ENCODE results near the gene SIRT7. TPM values are rescaled to one million over a fixed set of nuclear protein-coding genes. Genes with fewer than 3 reads are reported as not detected.

Gene SIRT7
- total RNA-seq, 3 donors from 2014 or later (not counting 1 experiment from before 2014, with no cell fraction given): 75.8 to 102 (median 94.9) TPM

DNA sequence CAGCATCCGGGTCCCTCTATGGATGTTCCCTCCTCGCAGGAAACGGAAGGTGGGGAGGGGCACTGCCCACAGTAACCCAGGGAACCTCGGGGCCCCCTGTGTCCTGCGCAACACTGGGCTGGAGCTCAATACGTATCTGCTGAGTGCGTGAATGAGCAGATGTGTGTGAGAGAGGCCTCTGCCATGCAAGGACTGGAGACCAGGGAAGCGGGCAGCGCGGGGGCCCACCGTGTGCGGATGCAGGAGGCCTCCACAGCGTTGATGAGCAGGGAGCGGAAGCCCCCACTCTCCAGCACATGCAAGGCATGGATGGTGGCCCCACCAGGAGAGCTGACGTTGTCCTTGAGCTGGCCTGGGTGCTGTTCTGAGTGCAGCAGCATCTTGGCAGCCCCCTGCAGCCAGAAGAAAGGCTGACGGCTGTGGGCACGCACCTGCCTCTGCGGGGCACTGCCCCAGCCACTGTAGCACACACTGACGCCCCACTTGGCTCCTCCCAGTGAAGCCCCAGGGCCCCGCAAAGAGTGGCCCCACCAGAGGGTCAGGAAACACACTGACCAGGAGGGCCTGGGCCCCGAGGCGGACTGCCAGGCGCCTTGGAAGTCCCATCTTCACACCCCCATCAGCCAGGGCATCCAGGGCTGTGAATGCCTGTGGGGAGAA lies 16.3 kb upstream of the SIRT7 start:
- Histone ChIP-seq H3K27me3 (ENCODE audit: control insufficient read depth, insufficient read depth, low read length) (peaks cover 7% of the 10 kb centered on the region), H3K36me3 (ENCODE audit: control insufficient read depth, insufficient read depth, low read length) (no peaks in the 10 kb centered on the region), H3K4me3 (ENCODE audit: low read length) (no peak overlapping the region), H3K27ac (ENCODE audit: low read length) (no peak overlapping the region), H3K9me3 (ENCODE audit: control insufficient read depth, insufficient read depth, low read length) (no peaks in the 10 kb centered on the region), H3K4me1 (ENCODE audit: control insufficient read depth, insufficient read depth, low read length) (peaks cover 12% of the 10 kb centered on the region)
- no peaks in the 10 kb centered on the region for H3K9me3 Mint-ChIP-seq
- H3K27me3 Mint-ChIP-seq (ENCODE audit: low read depth in 2 of 2): peaks cover 0 to 16% of the 10 kb centered on the region in 2 donors
- 90% methylated on average over 23 of the region's 23 CpGs for WGBS (ENCODE audit: insufficient coverage)
- DNase-seq (no peak), ATAC-seq (no peak)
- intact Hi-C loops (cut with micrococcal nuclease): no loop called here
- peaks cover 0 to 7% of the 10 kb centered on the region in 2 donors for H3K4me1 Mint-ChIP-seq
- TF ChIP-seq, protein P1, sequence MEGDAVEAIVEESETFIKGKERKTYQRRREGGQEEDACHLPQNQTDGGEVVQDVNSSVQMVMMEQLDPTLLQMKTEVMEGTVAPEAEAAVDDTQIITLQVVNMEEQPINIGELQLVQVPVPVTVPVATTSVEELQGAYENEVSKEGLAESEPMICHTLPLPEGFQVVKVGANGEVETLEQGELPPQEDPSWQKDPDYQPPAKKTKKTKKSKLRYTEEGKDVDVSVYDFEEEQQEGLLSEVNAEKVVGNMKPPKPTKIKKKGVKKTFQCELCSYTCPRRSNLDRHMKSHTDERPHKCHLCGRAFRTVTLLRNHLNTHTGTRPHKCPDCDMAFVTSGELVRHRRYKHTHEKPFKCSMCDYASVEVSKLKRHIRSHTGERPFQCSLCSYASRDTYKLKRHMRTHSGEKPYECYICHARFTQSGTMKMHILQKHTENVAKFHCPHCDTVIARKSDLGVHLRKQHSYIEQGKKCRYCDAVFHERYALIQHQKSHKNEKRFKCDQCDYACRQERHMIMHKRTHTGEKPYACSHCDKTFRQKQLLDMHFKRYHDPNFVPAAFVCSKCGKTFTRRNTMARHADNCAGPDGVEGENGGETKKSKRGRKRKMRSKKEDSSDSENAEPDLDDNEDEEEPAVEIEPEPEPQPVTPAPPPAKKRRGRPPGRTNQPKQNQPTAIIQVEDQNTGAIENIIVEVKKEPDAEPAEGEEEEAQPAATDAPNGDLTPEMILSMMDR (IDR thresholded peaks at IDR 0.05): no peak
- H3K36me3 Mint-ChIP-seq: no peaks in the 10 kb centered on the region
- no peak overlapping the region for H3K4me3 Mint-ChIP-seq
- no peak overlapping the region for H3K27ac Mint-ChIP-seq

DNA sequence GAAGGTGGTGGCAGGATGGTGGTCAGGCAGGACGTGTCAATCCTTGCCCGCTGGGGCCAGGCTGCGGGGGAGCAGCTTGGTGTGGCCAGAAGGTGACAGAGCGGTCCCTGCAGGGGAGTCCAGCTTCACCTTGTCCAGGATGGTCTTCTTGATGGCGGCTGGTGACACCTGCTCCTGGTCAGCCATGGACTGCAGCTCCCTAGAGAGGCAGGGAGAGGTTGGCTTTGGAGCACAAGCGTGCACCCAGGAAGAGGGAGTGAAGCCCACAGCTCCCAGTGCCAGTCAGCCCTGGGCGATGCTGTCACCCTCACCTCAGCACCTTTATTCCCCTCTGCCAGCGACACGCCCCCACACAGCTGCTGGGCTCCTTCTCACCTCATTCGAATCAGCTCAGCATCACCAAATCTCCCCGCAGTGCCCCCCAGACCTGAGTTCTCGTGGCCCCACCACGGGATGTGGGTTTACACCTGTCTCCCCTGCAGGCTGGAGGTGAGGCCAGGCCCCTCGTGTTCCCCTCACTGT lies 15.3 kb upstream of the SIRT7 start:
- Histone ChIP-seq H3K27ac (ENCODE audit: low read length) (no peak overlapping the region), H3K36me3 (ENCODE audit: control insufficient read depth, insufficient read depth, low read length) (no peaks in the 10 kb centered on the region), H3K9me3 (ENCODE audit: control insufficient read depth, insufficient read depth, low read length) (no peaks in the 10 kb centered on the region), H3K4me1 (ENCODE audit: control insufficient read depth, insufficient read depth, low read length) (peaks cover 19% of the 10 kb centered on the region), H3K4me3 (ENCODE audit: low read length) (no peak overlapping the region), H3K27me3 (ENCODE audit: control insufficient read depth, insufficient read depth, low read length) (peaks cover 14% of the 10 kb centered on the region)
- DNase-seq (no peak), ATAC-seq (no peak)
- Mint-ChIP-seq H3K27me3 (ENCODE audit: low read depth in 2 of 2) (peaks cover 0 to 19% of the 10 kb centered on the region in 2 donors), H3K4me3 (no peak overlapping the region), H3K4me1 (peaks cover 0 to 7% of the 10 kb centered on the region in 2 donors), H3K36me3 (no peaks in the 10 kb centered on the region), H3K27ac (no peak overlapping the region), H3K9me3 (no peaks in the 10 kb centered on the region)
- intact Hi-C loops (cut with micrococcal nuclease): no loop called here
- TF ChIP-seq, protein P1 (IDR thresholded peaks at IDR 0.05): no peak
- WGBS (ENCODE audit: insufficient coverage): 66% methylated on average over 14 of the region's 14 CpGs

DNA sequence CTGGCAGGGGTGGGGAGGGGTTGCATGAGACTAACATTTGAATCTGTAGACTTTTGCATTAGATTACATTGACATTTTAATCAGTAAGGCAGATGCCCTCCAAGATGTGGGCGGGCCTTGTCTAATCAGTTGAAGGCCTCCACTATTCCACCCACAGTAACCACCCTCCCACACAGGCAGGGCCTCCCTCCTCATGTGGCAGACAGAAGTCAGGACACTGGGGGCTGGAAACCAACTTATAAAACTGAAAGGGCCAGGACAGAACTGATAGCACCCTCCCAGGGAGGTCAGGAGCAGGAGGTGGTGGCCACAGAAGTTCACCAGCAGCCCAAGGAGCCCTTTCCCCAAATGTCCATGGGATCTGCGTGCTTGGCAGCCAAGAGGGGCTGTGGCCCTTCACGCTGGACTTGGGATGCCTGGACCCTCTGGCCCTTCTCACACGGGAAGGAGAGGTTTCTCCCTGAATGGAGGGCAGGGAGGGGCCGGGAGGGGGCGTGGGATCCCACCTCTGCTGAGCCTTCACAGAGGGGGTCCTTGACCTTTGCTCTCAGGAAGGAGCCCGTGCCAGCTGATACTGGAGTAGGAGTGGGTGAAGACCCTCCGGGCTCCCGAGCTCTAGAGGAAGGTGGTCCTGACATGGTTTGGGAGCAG lies 14.5 kb upstream of the SIRT7 start:
- Mint-ChIP-seq H3K27me3 (ENCODE audit: low read depth in 2 of 2) (peaks cover 0 to 19% of the 10 kb centered on the region in 2 donors), H3K9me3 (no peaks in the 10 kb centered on the region), H3K4me1 (peaks cover 0 to 2% of the 10 kb centered on the region in 2 donors), H3K4me3 (no peak overlapping the region), H3K27ac (no peak overlapping the region), H3K36me3 (no peaks in the 10 kb centered on the region)
- Histone ChIP-seq H3K9me3 (ENCODE audit: control insufficient read depth, insufficient read depth, low read length) (no peaks in the 10 kb centered on the region), H3K27ac (ENCODE audit: low read length) (no peak overlapping the region), H3K4me3 (ENCODE audit: low read length) (no peak overlapping the region), H3K36me3 (ENCODE audit: control insufficient read depth, insufficient read depth, low read length) (no peaks in the 10 kb centered on the region), H3K27me3 (ENCODE audit: control insufficient read depth, insufficient read depth, low read length) (peaks cover 13% of the 10 kb centered on the region), H3K4me1 (ENCODE audit: control insufficient read depth, insufficient read depth, low read length) (peaks cover 18% of the 10 kb centered on the region)
- TF ChIP-seq, protein P1 (IDR thresholded peaks at IDR 0.05): no peak
- intact Hi-C loops (cut with micrococcal nuclease): no loop called here
- 94% methylated on average over 9 of the region's 9 CpGs for WGBS (ENCODE audit: insufficient coverage)
- DNase-seq (no peak), ATAC-seq (no peak)
